Neural cell (in vitro differentiated cells): ENCODE measurements around the gene PRR23C.

Experiments used
- CTCF ChIP-seq: fragments of 450-650 bp; IDR thresholded peaks from 2 replicates; pipeline ENCODE4 v1.5.1; 2014; ENCODE audit warnings: antibody characterized with exemption, mild to moderate bottlenecking, moderate library complexity; ENCODE audit not compliant: poor library complexity, severe bottlenecking
- POLR2AphosphoS5 ChIP-seq: IDR thresholded peaks from 2 replicates; pipeline ENCODE4 v1.6.1; 2012

GRCh38 chr3:139005356-139005993, 39.2 kb downstream of the PRR23C start:
- TF ChIP-seq POLR2AphosphoS5, result no peak
- no peak for TF ChIP-seq CTCF
